HFFc6 (cell line): ENCODE data around the gene FGA. TPM values are rescaled to one million over a fixed set of nuclear protein-coding genes. Genes with fewer than 3 reads are reported as not detected.

Source experiments
- DNase-seq: peaks from one replicate; pipeline ENCODE4 v3.0.0-alpha.2; 2018
- H3K27ac Mint-ChIP-seq: 2 replicates; pipeline ENCODE4 v1.8.0; 2020; ENCODE audit warnings: mild to moderate bottlenecking, mixed read lengths
- H3K27me3 Mint-ChIP-seq: 2 replicates; pipeline ENCODE4 v1.8.0; 2021; ENCODE audit warnings: mild to moderate bottlenecking, moderate library complexity, mixed read lengths; ENCODE audit not compliant: insufficient read depth
- H3K36me3 Mint-ChIP-seq: 2 replicates; pipeline ENCODE4 v1.8.0; 2021; ENCODE audit warnings: low read depth, mixed read lengths
- H3K4me1 Mint-ChIP-seq: 2 replicates; pipeline ENCODE4 v1.8.0; 2020; ENCODE audit warnings: low read depth, mixed read lengths
- H3K4me3 Mint-ChIP-seq: 2 replicates; pipeline ENCODE4 v1.8.0; 2020; ENCODE audit warnings: mild to moderate bottlenecking, moderate library complexity, mixed read lengths
- H3K9me3 Mint-ChIP-seq: 2 replicates; pipeline ENCODE4 v1.8.0; 2020; ENCODE audit warnings: mild to moderate bottlenecking, mixed read lengths
- CTCF ChIP-seq: fragments of 200-600 bp; sonication (generic); IDR thresholded peaks from 2 replicates; pipeline ENCODE4 v1.5.0; 2021; ENCODE audit warnings: antibody characterized with exemption, mild to moderate bottlenecking
- total RNA-seq, 6 experiments: library from RNA; stranded (reverse); fragmentation: NEBNext Ultra II Directional; extraction: Animal tissue kit (Norgen Biotek cat#: 25700); gene quantifications; 2 replicates in 1 of 6; 3 replicates in 5 of 6; pipeline ENCODE4 v1.2.3, GENCODE V29; 2021

FGA gene
- total RNA-seq, 6 experiments from 2014 or later: not detected

- no peaks in the 10 kb centered on the region for H3K36me3 Mint-ChIP-seq
- no peak overlapping the region for H3K4me3 Mint-ChIP-seq
- no peak for DNase-seq
- H3K9me3 Mint-ChIP-seq: no peaks in the 10 kb centered on the region
- no peaks in the 10 kb centered on the region; the same call in 1 of the 2 replicates for H3K27me3 Mint-ChIP-seq
- H3K4me1 Mint-ChIP-seq: no peaks in the 10 kb centered on the region
- TF ChIP-seq CTCF: no peak
- no peak overlapping the region for H3K27ac Mint-ChIP-seq
These were observed 1.3 kb upstream of the FGA start for GRCh38 chr4:154591890-154592289.

DNA sequence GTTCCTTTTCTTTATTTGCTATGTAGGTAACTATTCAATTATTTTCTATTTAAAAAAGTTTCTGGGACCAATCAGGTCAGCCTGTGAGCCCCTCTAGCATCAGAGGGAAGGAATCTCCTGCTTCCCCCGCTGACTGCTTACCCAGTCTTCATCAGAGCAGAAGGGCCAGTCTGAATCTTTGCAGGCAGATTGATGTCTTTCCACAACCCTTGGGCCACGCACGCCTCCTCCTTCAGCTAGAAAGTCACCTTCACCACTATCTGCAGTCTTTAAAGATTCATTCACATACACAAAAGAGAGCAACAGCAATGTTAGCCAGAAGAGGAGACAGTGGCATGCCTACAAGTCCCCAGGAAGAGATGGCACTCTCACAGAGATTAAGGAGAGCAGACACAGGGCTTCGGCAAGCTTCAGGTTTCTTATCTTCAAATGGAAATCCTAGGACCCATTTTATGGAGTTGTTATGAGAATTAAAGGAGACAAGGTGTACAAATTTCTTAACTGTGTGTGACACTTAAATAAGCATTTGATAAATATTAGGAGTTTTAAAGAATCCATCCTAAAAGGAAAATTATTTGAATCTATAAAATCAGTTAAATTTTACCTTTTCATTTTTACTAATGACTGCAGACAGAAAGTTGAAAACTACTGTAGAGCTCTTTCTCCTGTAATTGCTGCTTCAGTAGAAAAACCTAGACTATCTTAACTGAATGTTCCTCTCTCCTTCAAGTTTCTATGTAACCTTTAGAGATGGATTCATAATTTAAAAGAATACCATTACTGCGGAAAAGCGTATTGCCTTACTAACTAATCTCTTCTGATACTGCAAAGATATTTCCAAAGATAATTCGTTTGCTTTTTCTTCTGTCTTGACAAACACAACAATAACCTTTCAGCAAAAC is 995 bp downstream of the FGA start:
- Mint-ChIP-seq H3K27ac (no peak overlapping the region), H3K27me3 (no peaks in the 10 kb centered on the region; the same call in 1 of the 2 replicates), H3K4me3 (no peak overlapping the region)

GRCh38 chr4:154588198-154588597 is 2.3 kb downstream of the FGA start:
- no peak for TF ChIP-seq CTCF
- DNase-seq: no peak
- Mint-ChIP-seq H3K36me3 (no peaks in the 10 kb centered on the region), H3K4me3 (no peak overlapping the region), H3K27ac (no peak overlapping the region), H3K9me3 (no peaks in the 10 kb centered on the region), H3K27me3 (no peaks in the 10 kb centered on the region; the same call in 1 of the 2 replicates), H3K4me1 (no peaks in the 10 kb centered on the region)

More for the DNA sequence above, 995 bp downstream of the FGA start:
- Mint-ChIP-seq H3K4me1 (no peaks in the 10 kb centered on the region), H3K36me3 (no peaks in the 10 kb centered on the region), H3K9me3 (no peaks in the 10 kb centered on the region)
- DNase-seq: no peak
- no peak for TF ChIP-seq CTCF

DNA sequence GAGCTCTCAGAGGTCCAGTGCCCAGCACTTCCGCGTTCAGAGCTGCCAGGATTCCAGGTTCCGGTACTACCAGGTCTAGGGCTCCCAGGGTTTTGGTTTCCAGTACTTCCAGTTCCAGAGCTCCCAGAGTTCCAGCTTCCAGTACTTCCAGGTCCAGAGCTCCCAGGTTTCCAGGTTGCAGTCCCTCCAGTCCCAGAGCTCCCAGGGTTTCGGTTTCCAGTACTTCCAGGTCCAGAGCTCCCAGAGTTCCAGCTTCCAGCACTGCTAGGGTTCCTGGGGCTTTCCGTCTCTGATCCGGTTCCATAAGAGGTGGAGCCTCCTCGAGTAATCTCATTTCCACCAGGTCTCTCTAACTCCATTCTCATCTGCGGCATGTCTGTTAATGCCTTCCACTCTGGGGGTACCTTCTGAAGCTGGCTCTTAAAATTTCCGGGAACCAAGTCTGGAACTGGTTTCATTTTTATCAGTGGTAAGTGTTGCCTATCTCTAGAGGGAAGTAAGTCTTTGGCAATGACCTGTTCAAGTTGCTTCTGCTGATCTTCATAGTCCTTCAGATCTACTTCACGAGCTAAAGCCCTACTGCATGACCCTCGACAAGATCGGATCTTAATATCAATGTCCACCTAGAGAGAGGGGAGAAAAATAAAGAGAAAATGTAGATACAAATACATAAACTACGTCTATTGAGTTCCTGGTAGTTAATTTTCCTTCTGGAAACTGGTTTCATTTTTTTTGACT is 4.1 kb downstream of the FGA start:
- H3K27me3 Mint-ChIP-seq: no peaks in the 10 kb centered on the region; the same call in 1 of the 2 replicates
- DNase-seq: no peak
- H3K27ac Mint-ChIP-seq: no peak overlapping the region
- peak overlapping the region; percentile 39; the same call in 1 of the 2 replicates for H3K4me3 Mint-ChIP-seq
- H3K9me3 Mint-ChIP-seq: no peaks in the 10 kb centered on the region
- H3K36me3 Mint-ChIP-seq: no peaks in the 10 kb centered on the region
- no peaks in the 10 kb centered on the region for H3K4me1 Mint-ChIP-seq
- no peak for TF ChIP-seq CTCF

DNA sequence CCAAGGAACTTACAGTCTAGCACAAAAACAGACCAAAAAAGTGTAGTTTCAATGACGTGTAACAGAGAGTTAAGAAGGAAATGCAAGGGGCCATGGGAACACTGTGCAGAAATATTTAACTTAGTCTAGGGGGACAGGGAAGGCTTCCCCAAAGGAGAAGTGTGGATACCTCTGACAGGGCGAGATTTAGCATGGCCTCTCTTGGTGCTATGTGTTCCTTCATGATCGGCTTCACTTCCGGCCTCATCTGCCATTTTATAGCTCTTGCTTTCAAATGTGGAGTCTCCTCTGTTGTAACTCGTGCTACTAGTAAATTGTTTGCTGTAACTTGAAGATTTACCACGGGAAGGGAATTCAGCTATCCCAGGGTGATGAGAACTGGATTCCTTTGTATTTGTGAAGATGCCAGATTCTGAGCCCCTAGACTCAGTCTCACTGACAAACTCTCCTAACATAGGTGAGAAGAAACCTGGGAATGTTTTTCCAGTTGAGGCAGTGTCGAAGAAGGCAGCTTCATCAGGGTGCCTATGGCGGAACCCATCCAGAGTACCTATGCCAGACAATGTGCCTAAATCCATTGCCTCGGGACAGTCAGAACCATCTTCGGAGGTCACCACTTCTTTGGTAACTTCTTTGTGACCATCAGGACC is 5.0 kb downstream of the FGA start:
- no peaks in the 10 kb centered on the region for H3K36me3 Mint-ChIP-seq

More for the DNA sequence above, 5.0 kb downstream of the FGA start:
- Mint-ChIP-seq H3K4me1 (no peaks in the 10 kb centered on the region), H3K9me3 (no peaks in the 10 kb centered on the region), H3K4me3 (no peak overlapping the region), H3K27me3 (no peaks in the 10 kb centered on the region; the same call in 1 of the 2 replicates), H3K27ac (no peak overlapping the region)
- no peak for TF ChIP-seq CTCF
- no peak for DNase-seq
